GOT3 (cell line): ENCODE results near the gene GSG1L2.
"Not testable (repeated sequence)": the region's sequence is repeated elsewhere in the genome, so short reads cannot be mapped to it uniquely, and the experiment has no call there.

Experiments used
- DNase-seq: peaks from one replicate; lab custom pipeline; 2025; ENCODE audit warnings: mixed read lengths; lab: John Stamatoyannopoulos, UW

The GSG1L2 gene

GRCh38 chr17:9788601-9789000 lies 33.3 kb downstream of the GSG1L2 start:
- no peak for DNase-seq

DNA sequence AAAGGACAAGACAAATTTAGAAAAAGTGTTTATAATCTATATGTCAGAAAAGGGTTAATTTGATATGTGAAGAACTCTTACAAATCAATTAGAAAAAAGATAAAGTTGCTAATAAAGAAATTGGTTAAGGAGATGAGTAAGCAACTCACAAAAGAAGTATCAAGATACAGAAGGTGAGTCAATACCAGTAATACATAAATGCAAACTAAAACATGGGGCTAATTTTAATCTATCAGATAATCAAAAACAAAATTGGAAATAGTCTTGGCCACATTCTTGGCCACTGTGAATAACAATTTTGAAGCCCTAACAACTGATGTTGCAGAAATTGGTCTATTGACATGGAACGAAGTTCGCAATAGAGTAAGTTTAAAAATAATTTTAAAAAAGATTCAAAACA lies 37.3 kb downstream of the GSG1L2 start:
- no peak for DNase-seq

DNA sequence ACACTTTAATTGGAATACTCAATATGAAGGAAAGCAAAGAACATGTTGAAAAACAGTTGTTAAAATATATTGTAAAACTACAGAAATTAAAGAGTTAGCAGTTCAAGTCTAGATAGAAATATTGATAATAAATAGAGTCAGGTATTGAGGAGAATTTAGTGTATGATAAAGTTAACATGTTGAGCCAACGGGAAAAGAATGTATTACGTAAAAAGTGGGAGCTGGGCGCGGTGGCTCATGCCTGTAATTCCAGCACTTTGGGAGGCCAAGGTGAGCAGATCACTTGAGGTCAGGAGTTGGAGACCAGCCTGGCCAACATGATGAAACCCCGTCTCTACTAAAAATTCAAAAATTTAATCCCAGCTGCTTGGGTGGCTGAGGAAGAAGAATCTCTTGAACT lies 38.4 kb downstream of the GSG1L2 start:
- DNase-seq = not testable (repeated sequence)

DNA sequence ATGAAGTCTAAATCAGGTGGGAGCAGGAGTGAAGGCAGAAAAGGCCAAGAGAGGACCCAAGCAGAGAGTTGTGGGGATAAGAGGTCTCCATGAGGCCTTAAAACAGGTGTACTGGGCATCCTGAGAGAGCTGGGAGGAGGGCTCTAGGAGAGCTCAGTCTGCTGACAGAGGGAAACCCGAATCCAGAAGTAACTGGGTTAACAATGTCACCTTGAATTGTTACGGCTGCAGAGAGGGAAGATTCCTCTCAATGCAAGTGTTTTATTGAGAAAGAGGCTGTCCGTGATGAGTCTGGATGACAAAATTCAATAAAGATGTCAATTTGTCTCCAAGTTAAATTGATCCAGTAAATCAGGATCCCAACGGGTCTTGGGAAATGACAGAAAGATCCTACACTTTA lies 38.8 kb downstream of the GSG1L2 start:
- DNase-seq = no peak

- DNase-seq = no peak
Measured at GRCh38 chr17:9780552-9780951, 41.3 kb downstream of the GSG1L2 start.

DNA sequence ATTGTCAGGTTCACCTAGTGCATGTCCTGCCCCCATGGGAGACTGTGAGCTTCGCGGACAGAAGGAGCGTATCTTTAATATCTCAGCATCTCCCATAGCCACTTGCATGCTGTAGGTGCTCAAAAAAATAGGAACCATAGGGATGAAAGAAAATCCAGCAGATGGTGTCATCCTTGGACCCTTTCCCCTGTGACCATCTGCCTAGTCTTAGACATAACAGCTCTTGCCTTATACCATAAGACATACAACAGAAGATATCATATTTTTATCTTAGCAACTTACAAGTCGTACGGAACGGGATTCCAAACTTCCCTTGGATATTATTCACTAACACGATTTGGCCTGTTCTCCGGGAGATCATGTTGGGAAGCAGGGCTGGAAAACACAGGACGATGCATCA lies 45.0 kb downstream of the GSG1L2 start:
- no peak for DNase-seq

- DNase-seq = no peak
Measured at GRCh38 chr17:9772658-9773057, 49.2 kb downstream of the GSG1L2 start.

DNA sequence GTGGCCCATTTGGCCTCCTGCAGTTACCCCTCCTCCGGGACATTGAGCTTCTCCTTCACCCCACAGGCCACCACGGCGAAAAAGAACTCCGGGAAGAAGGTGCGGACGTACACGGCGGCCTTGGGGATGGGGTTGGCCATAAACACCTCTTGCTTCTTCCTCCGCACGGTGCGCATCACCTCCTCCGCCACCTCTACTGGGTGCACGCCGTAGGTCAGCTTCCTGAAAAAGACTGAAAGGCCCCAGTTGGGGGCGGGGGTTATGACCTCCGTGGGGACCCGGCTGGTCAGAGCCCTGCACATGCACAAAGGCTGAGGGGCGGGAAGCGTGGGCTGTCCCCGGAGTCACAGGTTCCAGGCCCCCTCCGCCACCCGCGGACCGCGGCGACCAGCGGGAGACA lies 50.4 kb downstream of the GSG1L2 start:
- DNase-seq = no peak

- DNase-seq = no peak
Measured at GRCh38 chr17:9769036-9769695, 52.7 kb downstream of the GSG1L2 start.

DNA sequence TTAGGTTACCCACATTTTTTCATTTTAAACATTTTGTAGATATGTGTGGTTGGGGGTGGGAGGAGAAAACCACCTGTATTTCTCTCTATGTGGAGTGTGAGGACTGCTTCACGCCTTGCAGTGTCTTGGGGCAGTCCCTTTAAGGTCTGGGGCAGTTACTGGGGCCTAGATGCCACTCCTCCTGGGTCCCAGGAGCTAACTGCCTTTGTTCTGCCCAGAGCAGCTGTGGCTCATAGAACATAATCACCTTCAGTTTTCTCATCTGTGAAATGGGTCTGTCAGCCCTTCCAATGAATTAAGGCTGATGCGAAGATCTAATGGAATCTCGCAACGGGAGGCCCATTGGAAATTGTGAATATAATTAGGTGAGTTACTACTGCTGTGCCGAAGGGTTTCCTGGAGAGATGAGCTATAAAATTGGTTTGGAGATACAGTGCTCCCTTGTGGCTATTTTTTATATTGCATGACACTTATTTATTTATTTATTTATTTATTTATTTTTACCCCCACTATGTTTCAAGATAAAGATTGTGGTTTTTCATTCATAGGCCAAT lies 53.4 kb downstream of the GSG1L2 start:
- no peak for DNase-seq

GRCh38 chr17:9767432-9767991 lies 54.4 kb downstream of the GSG1L2 start:
- DNase-seq = no peak

GRCh38 chr17:9766970-9767369 lies 54.9 kb downstream of the GSG1L2 start:
- no peak for DNase-seq

DNA sequence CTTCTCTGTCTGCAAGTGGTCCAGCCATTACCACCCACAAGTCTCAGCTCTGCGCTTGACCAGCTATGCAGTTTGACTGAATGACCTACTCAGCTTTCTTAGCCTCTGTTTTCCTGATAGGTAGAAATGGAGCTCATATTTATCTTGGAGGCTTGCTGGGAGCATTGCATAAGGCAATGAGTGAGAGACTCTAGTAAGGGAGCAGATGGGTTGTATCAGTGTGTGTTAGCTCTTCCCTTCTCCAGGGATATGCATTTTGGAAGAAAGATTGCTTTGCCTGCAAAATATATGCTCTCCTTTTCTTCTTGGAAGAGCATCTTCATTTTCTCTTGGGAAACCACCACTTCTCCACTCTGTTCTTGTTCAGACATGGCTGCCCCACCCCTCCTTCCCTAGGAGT lies 56.6 kb downstream of the GSG1L2 start:
- DNase-seq = no peak

DNA sequence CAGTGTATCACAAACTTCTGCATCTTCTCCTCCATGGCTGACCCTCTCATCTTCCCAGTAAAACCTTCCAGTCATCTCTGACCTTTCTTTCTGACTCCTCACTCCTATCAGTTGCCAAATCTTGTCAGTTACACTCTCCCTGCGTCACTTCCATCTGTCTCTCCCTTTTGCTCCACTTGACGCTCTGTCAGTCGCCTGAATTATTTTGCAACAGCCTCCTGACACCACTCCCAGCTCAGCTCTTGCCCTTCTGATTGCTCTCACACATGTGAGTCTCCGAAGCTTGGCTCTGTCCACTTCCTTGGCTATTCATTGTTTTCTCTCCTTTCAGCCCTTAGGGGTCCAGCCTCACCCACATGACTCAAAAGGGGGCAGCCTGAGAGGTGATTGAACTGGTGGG lies 58.2 kb downstream of the GSG1L2 start:
- DNase-seq = no peak

- DNase-seq = no peak
Measured at GRCh38 chr17:9760266-9760665, 61.6 kb downstream of the GSG1L2 start.

DNA sequence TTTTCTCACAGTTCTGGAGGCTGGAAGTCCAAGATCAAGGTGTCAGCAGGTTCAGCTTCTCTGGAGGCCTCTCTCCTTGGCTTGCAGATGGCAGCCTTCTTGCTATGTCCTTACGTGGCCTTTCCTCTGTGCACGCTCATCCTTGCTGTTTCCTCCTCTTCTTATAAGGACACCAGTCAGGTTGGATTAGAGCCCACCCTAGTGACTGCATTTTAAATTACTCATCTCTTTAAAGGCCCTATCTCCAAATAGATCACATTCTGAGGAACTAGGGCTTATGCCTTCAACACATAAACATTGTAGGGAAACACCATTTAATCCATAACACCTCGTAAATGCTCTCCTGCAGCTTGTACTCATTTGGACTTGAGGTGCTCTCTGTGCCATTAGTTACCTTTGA lies 66.8 kb downstream of the GSG1L2 start:
- no peak for DNase-seq
